Middle frontal gyrus (tissue), 1 donor: ENCODE data around the gene CCDC47.
"Not testable (repeated sequence)": the region's sequence is repeated elsewhere in the genome, so short reads cannot be mapped to it uniquely, and the experiment has no call there.

Experiments
- DNase-seq: peaks from one replicate; pipeline ENCODE4 v3.0.0-alpha.2; 2015; ENCODE audit warnings: low spot score; ENCODE audit errors: extremely low spot score

Gene CCDC47

GRCh38 chr17:63735691-63736090 lies 37.7 kb downstream of the CCDC47 start:
- no peak for DNase-seq

- no peak for DNase-seq
These were observed 51.0 kb downstream of the CCDC47 start for GRCh38 chr17:63722403-63722802.

- DNase-seq: not testable (repeated sequence)
These were observed 53.2 kb downstream of the CCDC47 start for GRCh38 chr17:63720194-63720593.

GRCh38 chr17:63718988-63719387 lies 54.4 kb downstream of the CCDC47 start:
- DNase-seq: no peak

GRCh38 chr17:63716426-63716825 lies 57.0 kb downstream of the CCDC47 start:
- DNase-seq: no peak

GRCh38 chr17:63714550-63715277 lies 58.7 kb downstream of the CCDC47 start:
- no peak for DNase-seq

- no peak for DNase-seq
These were observed 64.3 kb downstream of the CCDC47 start for GRCh38 chr17:63709110-63709509.

- no peak for DNase-seq
These were observed 66.2 kb downstream of the CCDC47 start for GRCh38 chr17:63707151-63707550.

GRCh38 chr17:63706336-63707082 lies 66.9 kb downstream of the CCDC47 start:
- no peak for DNase-seq

GRCh38 chr17:63705657-63706056 lies 67.7 kb downstream of the CCDC47 start:
- DNase-seq: no peak

- DNase-seq: no peak
These were observed 68.6 kb downstream of the CCDC47 start for GRCh38 chr17:63704836-63705235.

GRCh38 chr17:63704259-63704576 lies 69.2 kb downstream of the CCDC47 start:
- DNase-seq: no peak

GRCh38 chr17:63703556-63704258 lies 69.7 kb downstream of the CCDC47 start:
- no peak for DNase-seq

GRCh38 chr17:63703029-63703428 lies 70.4 kb downstream of the CCDC47 start:
- DNase-seq: no peak

GRCh38 chr17:63702721-63703015 lies 70.7 kb downstream of the CCDC47 start:
- DNase-seq: no peak

GRCh38 chr17:63701868-63702720 lies 71.3 kb downstream of the CCDC47 start:
- no peak for DNase-seq

- no peak for DNase-seq
These were observed 72.0 kb downstream of the CCDC47 start for GRCh38 chr17:63701456-63701820.

- DNase-seq: peak; percentile 66
These were observed 72.6 kb downstream of the CCDC47 start for GRCh38 chr17:63700528-63701455.

GRCh38 chr17:63699638-63700527 lies 73.5 kb downstream of the CCDC47 start, which contains the start of gene LIMD2:
LIMD2 (minus strand) TSS chr17:63700125; CDS start chr17:63699298, 827 bp downstream.
- no peak for DNase-seq
